Posterior cingulate gyrus (tissue), 11 donors: ENCODE results near the gene STT3B.

Experiments
- DNase-seq, 10 donors: peaks; one replicate each; pipeline versions ENCODE4 v3.0.0 to v3.0.0-alpha.2; 2020 to 2021; ENCODE audit warnings: mixed read lengths in 3 of 10
- intact Hi-C: fragments of 100-400 bp; cut with DNase I; formaldehyde crosslinking; loops from one replicate; pipeline ENCODE4 v1.15.1; 2023

Gene STT3B

DNA sequence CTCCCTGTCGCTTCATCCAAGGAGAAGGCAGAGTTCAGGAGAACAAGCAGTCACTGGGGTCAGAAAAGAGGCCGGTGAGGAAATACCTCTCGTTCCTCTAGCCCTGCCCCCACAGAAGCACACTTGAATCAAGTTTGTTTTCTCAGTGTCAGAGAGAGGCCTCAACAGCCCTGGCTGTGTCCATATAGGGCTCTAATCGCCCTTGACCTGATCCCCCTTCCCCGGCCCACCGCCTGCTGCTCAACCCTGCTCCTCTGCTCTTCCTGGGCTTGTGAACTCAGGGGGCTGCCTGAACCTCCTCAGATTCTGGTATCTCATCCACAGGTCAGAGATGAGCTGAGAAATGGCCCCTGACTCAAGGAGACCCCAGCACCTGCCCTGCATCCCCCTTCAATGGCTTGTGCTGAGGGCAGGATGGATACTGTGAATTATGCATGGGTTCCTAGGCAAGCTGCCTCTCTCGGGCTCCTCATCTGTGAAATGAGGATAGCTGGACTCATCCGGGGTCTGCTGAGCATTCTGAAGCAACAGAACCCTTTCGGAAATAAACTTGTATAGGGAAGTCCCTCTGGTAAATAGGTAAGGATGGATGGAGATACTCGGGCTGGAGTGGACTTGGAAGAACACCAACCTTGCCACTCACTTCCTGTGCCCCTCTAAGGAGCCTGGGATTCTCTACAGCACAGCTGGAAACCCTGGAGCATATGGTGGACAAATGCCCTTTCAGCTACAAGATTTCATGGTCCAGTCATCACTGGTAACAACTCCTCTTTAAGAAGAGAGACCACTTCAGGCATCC, 147.5 kb downstream of the STT3B start:
- DNase-seq, result no peak
- intact Hi-C loops, result no loop called here
